SU-DHL-6 (cell line): ENCODE data around the gene GBA2.

ENCODE experiments used
- H2AFZ ChIP-seq: fragments of 200-600 bp; sonication (generic); 2 replicates; pipeline ENCODE4 v1.6.1; 2014; ENCODE audit warnings: low read depth, mild to moderate bottlenecking, moderate library complexity, mixed read lengths, antibody characterized with exemption, low read length; ENCODE audit not compliant: severe bottlenecking
- H3F3A ChIP-seq: fragments of 200-600 bp; shearing (Covaris generic); 2 replicates; pipeline ENCODE4 v1.6.0; 2016; ENCODE audit warnings: antibody characterized with exemption, mild to moderate bottlenecking; ENCODE audit not compliant: insufficient read depth
- H3K27ac ChIP-seq: fragments of 200-600 bp; sonication (generic); 2 replicates; pipeline ENCODE4 v1.5.1; 2016; ENCODE audit warnings: low read depth, mild to moderate bottlenecking, low read length, moderate library complexity, mixed read lengths
- H3K27me3 ChIP-seq: fragments of 200-600 bp; sonication (generic), shearing (Covaris generic); 2 replicates; pipeline ENCODE4 v1.6.0; 2014; ENCODE audit warnings: mild to moderate bottlenecking, low read length
- H3K36me3 ChIP-seq: fragments of 200-600 bp; sonication (generic); 2 replicates; pipeline ENCODE4 v1.6.1; 2014; ENCODE audit warnings: mild to moderate bottlenecking, low read length, mixed read lengths
- H3K4me2 ChIP-seq: fragments of 300-600, 200-600 bp; shearing (Covaris generic), sonication (generic); 2 replicates; pipeline ENCODE4 v1.6.0; 2014; ENCODE audit warnings: low read length, low read depth, mild to moderate bottlenecking; ENCODE audit not compliant: poor library complexity, severe bottlenecking
- H3K4me3 ChIP-seq: fragments of 200-600 bp; sonication (generic); 2 replicates; pipeline ENCODE4 v1.5.1; 2014; ENCODE audit warnings: antibody characterized with exemption, low read length, mild to moderate bottlenecking, mixed read lengths; ENCODE audit not compliant: insufficient read depth, poor library complexity, severe bottlenecking
- H3K79me2 ChIP-seq: fragments of 200-600 bp; sonication (generic); 2 replicates; pipeline ENCODE4 v1.6.1; 2014; ENCODE audit warnings: mild to moderate bottlenecking, low read length, moderate library complexity; ENCODE audit not compliant: insufficient read depth
- H3K9ac ChIP-seq: fragments of 200-600 bp; sonication (generic); 2 replicates; pipeline ENCODE4 v1.7.0; 2014; ENCODE audit warnings: mild to moderate bottlenecking, low read length
- H3K9me2 ChIP-seq: fragments of 200-600 bp; sonication (generic); replicated peaks from 2 replicates; pipeline ENCODE4 v1.6.1; 2014; ENCODE audit warnings: low read length; ENCODE audit not compliant: insufficient read depth
- H3K9me3 ChIP-seq: fragments of 200-600 bp; sonication (generic); 2 replicates; pipeline ENCODE4 v1.6.1; 2014; ENCODE audit warnings: low read length, mixed read lengths; ENCODE audit not compliant: insufficient read depth
- H4K20me1 ChIP-seq: fragments of 200-600 bp; sonication (generic); 2 replicates; pipeline ENCODE4 v1.6.1; 2014; ENCODE audit warnings: low read depth, mild to moderate bottlenecking, antibody characterized with exemption, low read length, moderate library complexity, mixed read lengths
- CTCF ChIP-seq: fragments of 200-600 bp; sonication (generic); IDR thresholded peaks from one replicate; pipeline ENCODE4 v1.5.1; 2017; ENCODE audit warnings: antibody characterized with exemption, mild to moderate bottlenecking, low read length, moderate library complexity; ENCODE audit not compliant: insufficient read depth, poor library complexity, severe bottlenecking
- EZH2phosphoT487 ChIP-seq: fragments of 200-600 bp; sonication (generic), shearing (Covaris generic); conservative IDR thresholded peaks from 2 replicates; pipeline ENCODE4 v1.6.1; 2018; ENCODE audit warnings: mild to moderate bottlenecking, antibody characterized with exemption, low read length, moderate library complexity, mixed read lengths

GBA2 gene

GRCh38 chr9:35783418-35783817, 34.4 kb upstream of the GBA2 start:
- Histone ChIP-seq H3K9me2 (no peaks in the 10 kb centered on the region), H3K27ac (no peak overlapping the region), H3F3A (0 out of 2 replicates have a peak, but pooled peaks cover 8% of the 10 kb centered on the region), H3K9ac (no peak overlapping the region), H2AFZ (no peak overlapping the region), H3K9me3 (no peaks in the 10 kb centered on the region), H3K4me2 (no peak overlapping the region), H4K20me1 (no peaks in the 10 kb centered on the region), H3K4me3 (no peak overlapping the region), H3K27me3 (no peaks in the 10 kb centered on the region), H3K36me3 (0 out of 2 replicates have a peak, but pooled peaks cover 4% of the 10 kb centered on the region), H3K79me2 (no peaks in the 10 kb centered on the region)
- TF ChIP-seq CTCF = no peak
- TF ChIP-seq EZH2phosphoT487 = no peak

- Histone ChIP-seq H3K4me3 (no peak overlapping the region), H3K27me3 (no peaks in the 10 kb centered on the region), H2AFZ (no peak overlapping the region), H3K79me2 (no peaks in the 10 kb centered on the region), H4K20me1 (no peaks in the 10 kb centered on the region), H3K4me2 (no peak overlapping the region), H3K36me3 (0 out of 2 replicates have a peak, but pooled peaks cover 4% of the 10 kb centered on the region), H3K9me3 (no peaks in the 10 kb centered on the region), H3F3A (0 out of 2 replicates have a peak, but pooled peaks cover 8% of the 10 kb centered on the region), H3K9ac (no peak overlapping the region), H3K9me2 (no peaks in the 10 kb centered on the region), H3K27ac (no peak overlapping the region)
- TF ChIP-seq CTCF = no peak
- no peak for TF ChIP-seq EZH2phosphoT487
Observed at GRCh38 chr9:35781066-35781465, 32.0 kb upstream of the GBA2 start.

GRCh38 chr9:35778496-35778895, 29.5 kb upstream of the GBA2 start:
- Histone ChIP-seq H3K27me3 (no peaks in the 10 kb centered on the region), H3K27ac (no peak overlapping the region), H3K4me2 (no peak overlapping the region), H3K36me3 (0 out of 2 replicates have a peak, but pooled peaks cover 3% of the 10 kb centered on the region), H4K20me1 (no peaks in the 10 kb centered on the region), H3K9ac (no peak overlapping the region), H3K4me3 (no peak overlapping the region), H2AFZ (no peak overlapping the region), H3K9me3 (no peaks in the 10 kb centered on the region), H3K9me2 (no peaks in the 10 kb centered on the region), H3F3A (0 out of 2 replicates have a peak, but pooled peaks cover 8% of the 10 kb centered on the region), H3K79me2 (no peaks in the 10 kb centered on the region)
- TF ChIP-seq EZH2phosphoT487 (no peak), CTCF (no peak)
